GM12878 (cell line): ENCODE data around the gene PRCC. TPM values are rescaled to one million over a fixed set of nuclear protein-coding genes. Genes with fewer than 3 reads are reported as not detected.

Experiments used
- ATAC-seq: fragments of 200-7000 bp; cut with Tn5 transposase; 3 replicates; pipeline ENCODE4 v1.9.1; 2020; ENCODE audit warnings: mild to moderate bottlenecking, moderate library complexity
- BruUV-seq: library from RNA; stranded (reverse); fragments of 400-500 nt; replicated peaks from 2 replicates; lab custom pipeline; 2021; lab: Mats Ljungman, UMichigan
- CTCF ChIA-PET: fragments of 300-600 bp; sonication (Branson Sonifier 250); formaldehyde crosslinking; extraction: SDS; loops from one replicate; lab custom pipeline; 2021; ENCODE audit warnings: inconsistent platforms; lab: Yijun Ruan, JAX
- POLR2A ChIA-PET: fragments of 350-600 bp; formaldehyde crosslinking; extraction: SDS; loops from one replicate; lab custom pipeline; 2021; ENCODE audit warnings: inconsistent platforms; lab: Charles Lee
- RAD21 ChIA-PET: fragments of 300-600 bp; sonication (Branson Sonifier 250); formaldehyde crosslinking; loops from one replicate; lab custom pipeline; 2023; ENCODE audit warnings: antibody characterized with exemption; ENCODE audit not compliant: unreplicated experiment; lab: Charles Lee
- SMC1A ChIA-PET: fragments of 300-600 bp; sonication (Branson Sonifier 250); formaldehyde crosslinking; loops from one replicate; lab custom pipeline; 2023; ENCODE audit not compliant: unreplicated experiment, uncharacterized antibody; lab: Charles Lee
- DNase-seq: peaks from one replicate; pipeline ENCODE4 v3.0.0-alpha.2; 2011; ENCODE audit warnings: low read depth, low spot score
- FAIRE-seq: peaks from 3 replicates; lab custom pipeline; 2011; peaks lifted over from hg19 to GRCh38; lab: Jason Lieb, UNC
- H2AFZ ChIP-seq: 2 replicates; pipeline ENCODE4 v1.6.0; 2011; ENCODE audit warnings: low read depth, low read length, control low read depth; ENCODE audit not compliant: control insufficient read depth
- H3K27ac ChIP-seq: 2 replicates; pipeline ENCODE4 v1.5.1; 2011; ENCODE audit warnings: control low read depth; ENCODE audit not compliant: control insufficient read depth, insufficient read depth
- H3K27me3 ChIP-seq, 2 experiments: replicated peaks in 1 of 2; 2 replicates each; pipeline versions ENCODE4 v1.6.0 to v1.6.1; 2011; ENCODE audit warnings: low read length in 1 of 2; ENCODE audit not compliant: control insufficient read depth in 2 of 2, insufficient read depth in 2 of 2
- H3K36me3 ChIP-seq, 2 experiments: 2 replicates each; pipeline ENCODE4 v1.5.1; 2011; ENCODE audit warnings: low read length in 1 of 2; ENCODE audit not compliant: control insufficient read depth in 2 of 2, insufficient read depth in 2 of 2
- H3K4me1 ChIP-seq: 2 replicates; pipeline ENCODE4 v1.6.1; 2011; ENCODE audit warnings: mild to moderate bottlenecking, low read length, moderate library complexity, mixed read lengths; ENCODE audit not compliant: control insufficient read depth, insufficient read depth
- H3K4me2 ChIP-seq: 2 replicates; pipeline ENCODE4 v1.6.0; 2011; ENCODE audit warnings: control low read depth; ENCODE audit not compliant: control insufficient read depth, insufficient read depth
- H3K4me3 ChIP-seq: fragments of 200-600 bp; sonication (generic); 2 replicates; pipeline ENCODE4 v1.5.1; 2016
- H3K79me2 ChIP-seq: 2 replicates; pipeline ENCODE4 v1.6.0; 2011; ENCODE audit warnings: low read length; ENCODE audit not compliant: control insufficient read depth, insufficient read depth
- H3K9ac ChIP-seq: 2 replicates; pipeline ENCODE4 v1.8.0; 2011; ENCODE audit warnings: low read length, control low read depth, mixed read lengths; ENCODE audit not compliant: control insufficient read depth, insufficient read depth
- H3K9me3 ChIP-seq: replicated peaks from 3 replicates; pipeline ENCODE4 v1.5.1; 2011; ENCODE audit warnings: mild to moderate bottlenecking, low read length; ENCODE audit not compliant: control insufficient read depth, insufficient read depth
- H4K20me1 ChIP-seq: 2 replicates; pipeline ENCODE4 v1.6.0; 2011; ENCODE audit not compliant: control insufficient read depth, insufficient read depth
- CEBPB ChIP-seq, 2 experiments: fragments of 150-350 bp in 1 of 2; IDR thresholded peaks; 2 replicates each; pipeline ENCODE4 v1.6.1; 2012 to 2014; ENCODE audit warnings: low read depth in 2 of 2, low read length in 2 of 2, borderline replicate concordance in 1 of 2, inconsistent platforms in 1 of 2
- IRF4 ChIP-seq: IDR thresholded peaks from 2 replicates; pipeline ENCODE4 v1.6.1; 2011; ENCODE audit warnings: low read depth, low read length
- MEF2B ChIP-seq: fragments of 450-650 bp; IDR thresholded peaks from 2 replicates; pipeline ENCODE4 v1.6.1; 2018; ENCODE audit warnings: mild to moderate bottlenecking, moderate library complexity; ENCODE audit not compliant: partially characterized antibody, poor library complexity, severe bottlenecking
- POLR2A ChIP-seq: IDR thresholded peaks from 2 replicates; pipeline ENCODE4 v1.6.1; 2011; ENCODE audit warnings: low read depth, mild to moderate bottlenecking, low read length
- SMAD1 ChIP-seq: fragments of 450-650 bp; IDR thresholded peaks from 2 replicates; pipeline ENCODE4 v1.6.1; 2018; ENCODE audit warnings: mild to moderate bottlenecking, low read depth; ENCODE audit not compliant: partially characterized antibody
- YY1 ChIP-seq: IDR thresholded peaks from 2 replicates; pipeline ENCODE4 v1.6.1; 2011; ENCODE audit warnings: low read depth, mild to moderate bottlenecking, low read length
- WGBS: methylation state at CpG from one replicate; pipeline ENCODE4 v1.1.6; 2016; ENCODE audit warnings: low lambda C conversion rate; ENCODE audit not compliant: insufficient replicate concordance, insufficient coverage; ENCODE audit errors: missing lambda C conversion rate; 5-methylcytosine and 5-hydroxymethylcytosine counted together
- in situ Hi-C: fragments of 300-500 bp; cut with MboI; formaldehyde crosslinking; loops from 9 replicates; pipeline ENCODE4 v1.14.3; 2018; ENCODE audit warnings: mixed read lengths
- intact Hi-C: fragments of 100-400 bp; cut with micrococcal nuclease; formaldehyde crosslinking; loops from one replicate; pipeline ENCODE4 v1.14.2; 2022; ENCODE audit not compliant: unreplicated experiment
- polyA plus RNA-seq, 11 experiments: library from polyadenylated mRNA; depleted of rRNA in 4 of 11; unstranded in 6 of 11; stranded (reverse) in 5 of 11; fragments of >200 nt; fragmentation: Nextera tagmentation in 4 of 11; fragmentation: Illumina TruSeq in 1 of 11; extraction: Ambion mirVana in 4 of 11; extraction: Trizol in 1 of 11; gene quantifications; 1 replicate in 1 of 11; 2 replicates in 10 of 11; pipeline versions ENCODE4 v1.2.1 to v1.2.3, GENCODE V29; 2011 to 2016; ENCODE audit warnings: inconsistent platforms in 2 of 11, missing spikeins in 2 of 11, low read depth in 1 of 11
- total RNA-seq, 4 experiments: library from RNA; depleted of rRNA in 3 of 4; stranded (reverse); fragments of >200 nt in 3 of 4; fragmentation: Illumina TruSeq in 1 of 4; extraction: Trizol in 1 of 4; gene quantifications; 2 replicates each; pipeline versions ENCODE4 v1.2.1 to v1.2.3, GENCODE V29; 2013 to 2021
- TF ChIP-seq, protein P1 (sequence below): fragments of 450-650 bp; formaldehyde crosslinking; IDR thresholded peaks from 2 replicates; pipeline ENCODE4 v1.4.0; 2020; ENCODE audit warnings: mild to moderate bottlenecking, moderate library complexity

PRCC gene
- total and polyA plus RNA-seq, 10 of the 15 experiments (the other 5 are each of a cell fraction or from before 2014, with no cell fraction given), result 23.8 to 132 (median 63.1) TPM

DNA sequence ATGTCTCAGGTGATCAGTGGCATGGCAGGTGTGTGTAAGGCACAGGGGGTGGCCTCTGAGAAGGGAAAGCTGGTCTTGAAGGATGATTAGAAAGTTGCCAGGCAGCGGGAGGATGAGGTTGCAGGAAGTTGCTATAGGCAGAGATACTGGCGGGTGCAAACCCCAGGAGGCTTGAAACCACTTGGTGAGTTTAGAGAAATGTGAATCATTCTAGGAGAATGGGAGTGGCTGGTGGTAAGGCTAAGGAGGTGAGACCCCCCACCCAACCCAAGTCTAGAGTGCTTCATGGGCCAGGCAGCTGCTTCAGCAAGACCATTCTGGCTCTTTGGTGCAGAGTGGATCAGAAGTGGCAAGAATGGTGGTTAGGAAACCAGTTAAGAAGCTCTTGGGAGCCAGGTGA, 40.3 kb downstream of the PRCC start:
- TF ChIP-seq MEF2B (peak; percentile 73), IRF4 (no peak)
- 4% methylated on average over 2 of the region's 2 CpGs for WGBS
- ATAC-seq, result peak; percentile 70
- in situ Hi-C loops (no loop called here), intact Hi-C loops (no loop called here)
- CTCF ChIA-PET, result interaction anchor here (0.6 to 8.5 kb wide), 8 partner anchors 11 to 82 kb away, joined by 3 to 60 read pairs (median 8); partner anchors contain the start of gene INSRR
- FAIRE-seq, result peak; percentile 78
- Histone ChIP-seq H3K9ac (no peak overlapping the region), H3K79me2 (no peaks in the 10 kb centered on the region), H3K27ac (no peak overlapping the region), H3K4me2 (no peak overlapping the region), H2AFZ (no peak overlapping the region), H3K4me3 (no peak overlapping the region), H3K27me3 (no peaks in the 10 kb centered on the region), H4K20me1 (no peaks in the 10 kb centered on the region), H3K4me1 (peaks cover 18% of the 10 kb centered on the region), H3K36me3 (no peaks in the 10 kb centered on the region; a peak in 2 of 4 replicates), H3K9me3 (no peaks in the 10 kb centered on the region)
- no TSS peak for BruUV-seq
- SMC1A ChIA-PET, result interaction anchor here (1.1 to 3.0 kb wide), 8 partner anchors 10 to 81 kb away, joined by 3 to 15 read pairs (median 6); partner anchors contain the start of genes NTRK1 and PRCC
- no peak for DNase-seq
- RAD21 ChIA-PET, result interaction anchor here (1.3 to 4.4 kb wide), 4 partner anchors 8 to 81 kb away, joined by 3 to 22 read pairs (median 8); partner anchors contain the start of gene NTRK1
- POLR2A ChIA-PET, result interaction anchor here (0.5 to 1.6 kb wide), 5 partner anchors 9 to 205 kb away, joined by 3 to 5 read pairs (median 4); partner anchors contain the start of gene SH2D2A

DNA sequence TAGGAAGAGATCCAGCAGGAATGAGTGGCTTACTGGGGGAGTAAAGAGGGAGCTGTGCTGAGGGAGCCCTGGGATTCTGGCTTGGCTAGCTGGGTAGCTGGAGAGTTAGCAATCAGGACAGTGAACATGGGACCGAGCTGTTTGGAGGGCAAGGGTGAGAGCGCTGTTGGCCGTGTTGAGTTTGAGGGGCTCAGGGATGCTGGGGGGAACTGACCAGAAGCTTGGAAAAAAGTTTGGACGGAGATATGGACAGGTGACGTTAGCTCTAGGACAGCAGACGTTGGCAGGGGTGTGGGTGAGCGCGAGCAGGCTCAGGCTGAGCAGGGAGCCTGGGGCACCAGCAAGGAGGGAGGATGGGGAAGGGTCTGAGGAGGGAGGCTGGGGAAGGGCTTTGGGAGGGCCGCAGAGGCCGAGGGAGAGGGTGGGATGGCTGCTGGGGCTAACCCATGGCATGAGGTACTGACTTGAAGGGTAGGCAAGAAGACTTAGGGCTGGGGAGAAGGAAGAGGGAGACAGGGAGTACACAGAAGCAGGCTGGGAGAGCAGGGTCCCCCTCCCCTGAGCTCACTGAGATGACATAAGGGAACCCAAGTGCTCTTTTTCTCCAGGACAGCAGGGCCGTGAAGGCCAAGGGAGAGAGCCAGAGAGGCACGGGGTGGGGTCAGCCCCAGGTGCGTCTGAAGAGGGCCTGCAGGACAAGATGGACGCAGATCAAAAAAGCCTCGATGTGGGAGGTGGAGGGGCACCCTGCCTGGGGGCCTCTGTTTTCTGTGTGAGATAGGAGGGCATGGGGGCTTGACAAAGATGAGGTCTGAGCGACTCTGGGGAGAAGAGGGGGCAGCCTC, 41.1 kb downstream of the PRCC start:
- Histone ChIP-seq H3K79me2 (no peaks in the 10 kb centered on the region), H3K4me1 (peaks cover 19% of the 10 kb centered on the region), H4K20me1 (no peaks in the 10 kb centered on the region), H3K4me2 (no peak overlapping the region), H3K4me3 (no peak overlapping the region), H3K9ac (no peak overlapping the region), H3K36me3 (no peaks in the 10 kb centered on the region; a peak in 2 of 4 replicates), H2AFZ (no peak overlapping the region), H3K27me3 (no peaks in the 10 kb centered on the region), H3K9me3 (no peaks in the 10 kb centered on the region), H3K27ac (no peak overlapping the region)
- BruUV-seq, result no TSS peak
- ChIA-PET CTCF (interaction anchor here (0.6 to 8.5 kb wide), 9 partner anchors 8 to 82 kb away, joined by 3 to 60 read pairs (median 7); partner anchors contain the start of gene INSRR), SMC1A (interaction anchor here (0.6 to 3.0 kb wide), 9 partner anchors 9 to 83 kb away, joined by 3 to 15 read pairs (median 5); partner anchors contain the start of genes NTRK1 and PRCC), POLR2A (interaction anchor here (0.5 to 1.6 kb wide), 5 partner anchors 9 to 206 kb away, joined by 3 to 5 read pairs (median 4); partner anchors contain the start of gene SH2D2A), RAD21 (interaction anchor here (2.0 to 4.4 kb wide), 3 partner anchors 29 to 82 kb away, joined by 5 to 22 read pairs (median 10); partner anchors contain the start of gene NTRK1)
- in situ Hi-C loops, result no loop called here
- TF ChIP-seq YY1 (no peak), CEBPB (IDR thresholded peaks at IDR 0.05; ENCODE audit: borderline replicate concordance in 1 of 2, low read depth in 2 of 2, low read length in 2 of 2) (no peak), SMAD1 (no peak), POLR2A (no peak)
- TF ChIP-seq, protein P1, sequence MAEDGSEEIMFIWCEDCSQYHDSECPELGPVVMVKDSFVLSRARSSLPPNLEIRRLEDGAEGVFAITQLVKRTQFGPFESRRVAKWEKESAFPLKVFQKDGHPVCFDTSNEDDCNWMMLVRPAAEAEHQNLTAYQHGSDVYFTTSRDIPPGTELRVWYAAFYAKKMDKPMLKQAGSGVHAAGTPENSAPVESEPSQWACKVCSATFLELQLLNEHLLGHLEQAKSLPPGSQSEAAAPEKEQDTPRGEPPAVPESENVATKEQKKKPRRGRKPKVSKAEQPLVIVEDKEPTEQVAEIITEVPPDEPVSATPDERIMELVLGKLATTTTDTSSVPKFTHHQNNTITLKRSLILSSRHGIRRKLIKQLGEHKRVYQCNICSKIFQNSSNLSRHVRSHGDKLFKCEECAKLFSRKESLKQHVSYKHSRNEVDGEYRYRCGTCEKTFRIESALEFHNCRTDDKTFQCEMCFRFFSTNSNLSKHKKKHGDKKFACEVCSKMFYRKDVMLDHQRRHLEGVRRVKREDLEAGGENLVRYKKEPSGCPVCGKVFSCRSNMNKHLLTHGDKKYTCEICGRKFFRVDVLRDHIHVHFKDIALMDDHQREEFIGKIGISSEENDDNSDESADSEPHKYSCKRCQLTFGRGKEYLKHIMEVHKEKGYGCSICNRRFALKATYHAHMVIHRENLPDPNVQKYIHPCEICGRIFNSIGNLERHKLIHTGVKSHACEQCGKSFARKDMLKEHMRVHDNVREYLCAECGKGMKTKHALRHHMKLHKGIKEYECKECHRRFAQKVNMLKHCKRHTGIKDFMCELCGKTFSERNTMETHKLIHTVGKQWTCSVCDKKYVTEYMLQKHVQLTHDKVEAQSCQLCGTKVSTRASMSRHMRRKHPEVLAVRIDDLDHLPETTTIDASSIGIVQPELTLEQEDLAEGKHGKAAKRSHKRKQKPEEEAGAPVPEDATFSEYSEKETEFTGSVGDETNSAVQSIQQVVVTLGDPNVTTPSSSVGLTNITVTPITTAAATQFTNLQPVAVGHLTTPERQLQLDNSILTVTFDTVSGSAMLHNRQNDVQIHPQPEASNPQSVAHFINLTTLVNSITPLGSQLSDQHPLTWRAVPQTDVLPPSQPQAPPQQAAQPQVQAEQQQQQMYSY (CRISPR knock-in tag), result no peak
- ATAC-seq (no peak), FAIRE-seq (no peak), DNase-seq (no peak)
- 92% methylated on average over 13 of the region's 16 CpGs for WGBS
- intact Hi-C loops, result no loop called here
